GM12874 (cell line): ENCODE data around the gene MEP1B.

Source experiments
- TF ChIP-seq, protein P1 (sequence below): IDR thresholded peaks from 2 replicates; pipeline ENCODE4 v1.5.1; 2011; ENCODE audit warnings: low read depth, mild to moderate bottlenecking, control low read depth, low read length, moderate library complexity; ENCODE audit not compliant: insufficient read depth

The MEP1B gene

DNA sequence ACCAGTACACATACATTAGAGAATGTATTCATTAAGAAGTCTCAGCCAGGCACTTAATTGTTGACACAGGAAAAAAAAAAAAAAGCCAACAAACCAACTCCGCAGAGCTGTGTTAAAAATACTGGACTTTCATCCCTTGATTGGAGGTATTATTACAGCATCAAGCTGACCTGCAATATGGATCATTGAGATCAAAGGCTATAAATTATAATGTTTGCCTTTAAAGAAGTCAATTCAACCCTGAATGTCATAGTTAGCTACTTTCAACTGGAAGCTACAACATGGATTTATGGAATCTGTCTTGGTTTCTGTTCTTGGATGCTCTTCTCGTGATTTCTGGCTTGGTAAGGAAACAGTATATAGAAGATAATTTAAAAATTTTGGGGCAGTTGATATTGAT lies at the start of gene MEP1B:
TSS of gene MEP1B (plus strand) at position 250 of the 400 bp plus-strand sequence. CDS start at position 282, 32 bp downstream.
- TF ChIP-seq, protein P1, sequence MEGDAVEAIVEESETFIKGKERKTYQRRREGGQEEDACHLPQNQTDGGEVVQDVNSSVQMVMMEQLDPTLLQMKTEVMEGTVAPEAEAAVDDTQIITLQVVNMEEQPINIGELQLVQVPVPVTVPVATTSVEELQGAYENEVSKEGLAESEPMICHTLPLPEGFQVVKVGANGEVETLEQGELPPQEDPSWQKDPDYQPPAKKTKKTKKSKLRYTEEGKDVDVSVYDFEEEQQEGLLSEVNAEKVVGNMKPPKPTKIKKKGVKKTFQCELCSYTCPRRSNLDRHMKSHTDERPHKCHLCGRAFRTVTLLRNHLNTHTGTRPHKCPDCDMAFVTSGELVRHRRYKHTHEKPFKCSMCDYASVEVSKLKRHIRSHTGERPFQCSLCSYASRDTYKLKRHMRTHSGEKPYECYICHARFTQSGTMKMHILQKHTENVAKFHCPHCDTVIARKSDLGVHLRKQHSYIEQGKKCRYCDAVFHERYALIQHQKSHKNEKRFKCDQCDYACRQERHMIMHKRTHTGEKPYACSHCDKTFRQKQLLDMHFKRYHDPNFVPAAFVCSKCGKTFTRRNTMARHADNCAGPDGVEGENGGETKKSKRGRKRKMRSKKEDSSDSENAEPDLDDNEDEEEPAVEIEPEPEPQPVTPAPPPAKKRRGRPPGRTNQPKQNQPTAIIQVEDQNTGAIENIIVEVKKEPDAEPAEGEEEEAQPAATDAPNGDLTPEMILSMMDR = no peak

DNA sequence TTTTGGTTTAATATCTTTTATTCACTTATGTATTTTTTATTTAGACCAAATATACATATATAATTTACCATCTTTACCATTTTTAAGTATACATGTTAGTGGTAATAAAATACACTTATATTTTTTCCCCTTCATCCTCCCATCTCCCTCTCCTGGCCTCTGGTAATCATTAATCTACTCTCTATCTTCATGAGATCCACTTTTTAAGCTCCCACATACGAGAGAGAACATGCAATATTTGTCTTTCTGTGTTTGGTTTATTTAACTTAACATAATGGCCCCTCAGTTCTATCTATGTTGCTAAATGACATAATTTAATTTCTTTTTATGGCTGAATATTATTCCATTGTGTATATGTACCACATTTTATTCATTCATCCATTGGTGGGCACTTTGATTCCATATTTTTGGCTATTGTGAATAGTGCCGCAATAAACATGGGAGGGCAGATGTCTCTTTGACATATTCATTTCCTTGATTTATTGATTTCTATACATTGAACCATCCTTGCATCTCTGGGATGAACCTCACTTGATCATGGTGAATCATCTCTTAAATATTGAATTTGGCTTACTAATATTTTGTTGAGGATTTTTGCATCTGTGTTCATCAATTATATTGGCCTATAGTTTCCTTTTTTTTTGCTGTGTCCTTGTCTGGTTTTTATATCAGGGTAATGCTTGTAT lies 41.5 kb upstream of the MEP1B start:
- TF ChIP-seq, protein P1 = no peak

DNA sequence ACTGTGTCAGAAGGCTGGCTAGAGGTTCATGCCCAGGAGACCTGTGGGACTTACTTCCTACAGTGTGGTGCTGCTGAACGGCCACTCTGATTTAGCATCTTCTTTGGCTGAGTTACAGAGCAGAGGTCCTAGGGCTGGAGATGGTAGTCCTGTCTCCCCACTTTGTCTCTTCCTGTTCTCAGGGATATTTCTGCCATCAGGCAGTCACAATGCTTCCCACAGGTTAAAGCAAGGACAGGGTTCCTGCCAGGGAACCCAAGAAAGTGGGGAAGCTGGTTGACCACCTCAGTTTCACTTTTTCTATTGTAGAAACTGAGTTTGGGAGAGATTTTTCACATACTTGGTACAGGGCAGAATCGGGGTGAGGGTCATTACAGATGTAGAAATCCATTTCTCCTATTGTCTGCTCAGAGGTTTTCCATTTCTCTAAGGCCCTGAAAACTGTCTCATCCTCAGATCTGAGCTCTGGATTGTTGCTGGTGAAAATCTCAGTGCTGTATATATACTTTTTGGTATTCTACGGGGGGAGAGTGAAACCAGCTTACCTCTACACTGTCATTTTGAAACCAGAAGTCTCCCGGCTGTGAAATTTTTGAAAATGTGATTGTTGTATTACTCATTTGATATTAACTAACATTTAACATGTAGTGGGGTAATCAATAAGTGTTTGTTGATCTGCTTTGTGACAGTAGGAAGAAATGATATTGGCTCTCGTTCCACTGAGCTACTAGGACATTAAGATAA lies 37.0 kb upstream of the MEP1B start:
- TF ChIP-seq, protein P1 = no peak

- TF ChIP-seq, protein P1 = no peak
Observed at GRCh38 chr18:32156855-32157254, 33.0 kb upstream of the MEP1B start.

DNA sequence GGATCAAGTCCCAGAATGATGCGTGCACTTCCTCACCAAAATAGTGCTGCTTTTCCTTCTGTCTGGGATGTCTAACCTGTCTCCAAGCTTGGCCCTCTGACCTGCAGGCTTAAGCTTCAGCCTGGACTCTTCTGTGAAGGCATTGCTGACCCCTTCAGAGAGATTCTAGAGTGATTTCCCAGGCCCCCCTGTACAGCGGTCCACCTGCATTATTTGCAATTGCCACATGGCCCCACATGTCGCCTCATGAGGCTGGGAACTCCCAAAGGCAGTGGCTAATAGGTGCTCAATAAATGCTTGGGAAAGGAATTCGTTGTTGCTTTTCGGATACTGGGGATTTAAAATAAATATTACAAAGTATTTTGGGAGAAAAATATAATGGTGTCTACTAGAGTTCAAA lies 32.3 kb upstream of the MEP1B start:
- TF ChIP-seq, protein P1 = no peak

- TF ChIP-seq, protein P1 = peak; percentile 80
Observed at GRCh38 chr18:32158108-32158624, 31.7 kb upstream of the MEP1B start.

GRCh38 chr18:32160547-32160946 lies 29.3 kb upstream of the MEP1B start:
- TF ChIP-seq, protein P1 = no peak
